ENCODE results near the gene ENPP1. TPM values are rescaled to one million over a fixed set of nuclear protein-coding genes. Genes with fewer than 3 reads are reported as not detected.

ENPP1 gene
- total and polyA plus RNA-seq, 9 of the 15 experiments (the other 6 are each of a cell fraction or from before 2014, with no cell fraction given) = 0.03 to 0.56 (median 0.14) TPM

- DNase-seq (ENCODE audit: extremely low read depth in 1 of 4, low spot score in 3 of 4) = no peak
- Histone ChIP-seq H3K9me3 (replicated peaks; ENCODE audit: control insufficient read depth, insufficient read depth, low read depth, low read length) (no peaks in the 10 kb centered on the region), H3K36me3 (ENCODE audit: control insufficient read depth, insufficient read depth, low read length) (no peaks in the 10 kb centered on the region), H3K27me3 (ENCODE audit: control insufficient read depth in 2 of 2, insufficient read depth in 2 of 2, low read length in 2 of 2) (peaks cover 0 to 4% of the 10 kb centered on the region in 2 experiments; a peak in 1 of 5 replicates), H3K4me3 (no peak overlapping the region), H3K9ac (ENCODE audit: insufficient read depth in 1 of 2, low read depth in 2 of 2, low read length in 2 of 2) (no peak overlapping the region), H3K9me1 (ENCODE audit: control insufficient read depth, insufficient read depth, low read length) (no peaks in the 10 kb centered on the region), H3K4me1 (replicated peaks in 1 of 2; ENCODE audit: control insufficient read depth in 2 of 2, insufficient read depth in 2 of 2, low read length in 2 of 2) (no peaks in the 10 kb centered on the region), H3K27ac (ENCODE audit: extremely low read depth, low read depth, low read length) (no peak overlapping the region), H3K79me2 (ENCODE audit: control insufficient read depth, insufficient read depth, low read length) (no peaks in the 10 kb centered on the region), H4K20me1 (replicated peaks; ENCODE audit: control insufficient read depth, insufficient read depth, low read length) (no peaks in the 10 kb centered on the region), H2AFZ (ENCODE audit: low read depth, low read length) (no peak overlapping the region), H3K4me2 (ENCODE audit: insufficient read depth, low read length) (no peak overlapping the region)
- intact Hi-C loops (cut with micrococcal nuclease) (no loop called here), in situ Hi-C loops (cut with MboI) (no loop called here)
- ChIA-PET POLR2A (no interaction called here), CTCF (ENCODE audit: low intra/inter-chr PET ratio) (no interaction called here)
- TF ChIP-seq RBM14 (IDR thresholded peaks at IDR 0.05; ENCODE audit: borderline replicate concordance, insufficient read depth, low read depth, low read length) (no peak), ZNF224 (CRISPR knock-in tag; IDR thresholded peaks at IDR 0.05) (no peak), ZNF583 (CRISPR knock-in tag; IDR thresholded peaks at IDR 0.05) (no peak), RBM25 (IDR thresholded peaks at IDR 0.05; ENCODE audit: low read depth, low read length, severe bottlenecking) (no peak), POLR2G (IDR thresholded peaks at IDR 0.05; ENCODE audit: low read depth, low read length) (no peak), SRSF7 (optimal IDR thresholded peaks at IDR 0.05; ENCODE audit: low read depth, low read length) (no peak)
- no peak for ATAC-seq
- FAIRE-seq = no peak
- 0% methylated on average over 7 of the region's 7 CpGs for WGBS (ENCODE audit: insufficient coverage, low coverage, missing lambda C conversion rate)
- BruUV-seq (replicated peaks) = no TSS peak
Measured at GRCh38 chr6:131846023-131846663, 38.3 kb downstream of the ENPP1 start.

GRCh38 chr6:131846905-131847304 lies 39.1 kb downstream of the ENPP1 start:
- WGBS (ENCODE audit: insufficient coverage, low coverage, missing lambda C conversion rate) = 3% methylated on average over 2 of the region's 2 CpGs
- ATAC-seq = no peak
- ChIA-PET POLR2A (no interaction called here), CTCF (ENCODE audit: low intra/inter-chr PET ratio) (no interaction called here)
- FAIRE-seq = no peak
- no peaks in the 10 kb centered on the region for H4K20me1 ChIP-seq (replicated peaks; ENCODE audit: control insufficient read depth, insufficient read depth, low read length)
- H3K9ac ChIP-seq (ENCODE audit: insufficient read depth in 1 of 2, low read depth in 2 of 2, low read length in 2 of 2) = no peak overlapping the region
- no peak overlapping the region for H2AFZ ChIP-seq (ENCODE audit: low read depth, low read length)
- DNase-seq (ENCODE audit: extremely low read depth in 1 of 4, low spot score in 3 of 4) = no peak
- H3K4me2 ChIP-seq (ENCODE audit: insufficient read depth, low read length) = no peak overlapping the region
- no peak overlapping the region for H3K4me3 ChIP-seq
- no TSS peak for BruUV-seq (replicated peaks)
- H3K27ac ChIP-seq (ENCODE audit: extremely low read depth, low read depth, low read length) = no peak overlapping the region
- no peaks in the 10 kb centered on the region for H3K9me3 ChIP-seq (replicated peaks; ENCODE audit: control insufficient read depth, insufficient read depth, low read depth, low read length)
- in situ Hi-C loops (cut with MboI) (no loop called here), intact Hi-C loops (cut with micrococcal nuclease) (no loop called here)
- no peaks in the 10 kb centered on the region for H3K4me1 ChIP-seq (replicated peaks in 1 of 2; ENCODE audit: control insufficient read depth in 2 of 2, insufficient read depth in 2 of 2, low read length in 2 of 2)
- no peaks in the 10 kb centered on the region for H3K36me3 ChIP-seq (ENCODE audit: control insufficient read depth, insufficient read depth, low read length)
- H3K9me1 ChIP-seq (ENCODE audit: control insufficient read depth, insufficient read depth, low read length) = no peaks in the 10 kb centered on the region
- TF ChIP-seq ZBTB34 (CRISPR knock-in tag; IDR thresholded peaks at IDR 0.05) = no peak
- TF ChIP-seq SLC30A9 (CRISPR knock-in tag; IDR thresholded peaks at IDR 0.05) = no peak
- no peak for TF ChIP-seq TFAM (CRISPR knock-in tag; conservative IDR thresholded peaks at IDR 0.05)
- TF ChIP-seq SRSF7 (optimal IDR thresholded peaks at IDR 0.05; ENCODE audit: low read depth, low read length) = no peak
- no peak for TF ChIP-seq PYGO2 (tag; IDR thresholded peaks at IDR 0.05)
- TF ChIP-seq RFX7 (CRISPR knock-in tag; IDR thresholded peaks at IDR 0.05) = no peak
- TF ChIP-seq NR1H2 (CRISPR knock-in tag; IDR thresholded peaks at IDR 0.05) = no peak
- TF ChIP-seq ZFPM2 (CRISPR knock-in tag; IDR thresholded peaks at IDR 0.05) = no peak
- TF ChIP-seq SMARCE1 (IDR thresholded peaks at IDR 0.05) = no peak
- no peaks in the 10 kb centered on the region for H3K27me3 ChIP-seq (ENCODE audit: control insufficient read depth in 2 of 2, insufficient read depth in 2 of 2, low read length in 2 of 2)
- H3K79me2 ChIP-seq (ENCODE audit: control insufficient read depth, insufficient read depth, low read length) = no peaks in the 10 kb centered on the region

Data from K562 (cell line).